Measurements from ENCODE around the gene SUSD6.
A peak's percentile ranks its signal among the peaks of the same experiment; 100 is the strongest.

Gene SUSD6, protein sequence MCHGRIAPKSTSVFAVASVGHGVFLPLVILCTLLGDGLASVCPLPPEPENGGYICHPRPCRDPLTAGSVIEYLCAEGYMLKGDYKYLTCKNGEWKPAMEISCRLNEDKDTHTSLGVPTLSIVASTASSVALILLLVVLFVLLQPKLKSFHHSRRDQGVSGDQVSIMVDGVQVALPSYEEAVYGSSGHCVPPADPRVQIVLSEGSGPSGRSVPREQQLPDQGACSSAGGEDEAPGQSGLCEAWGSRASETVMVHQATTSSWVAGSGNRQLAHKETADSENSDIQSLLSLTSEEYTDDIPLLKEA

DNA sequence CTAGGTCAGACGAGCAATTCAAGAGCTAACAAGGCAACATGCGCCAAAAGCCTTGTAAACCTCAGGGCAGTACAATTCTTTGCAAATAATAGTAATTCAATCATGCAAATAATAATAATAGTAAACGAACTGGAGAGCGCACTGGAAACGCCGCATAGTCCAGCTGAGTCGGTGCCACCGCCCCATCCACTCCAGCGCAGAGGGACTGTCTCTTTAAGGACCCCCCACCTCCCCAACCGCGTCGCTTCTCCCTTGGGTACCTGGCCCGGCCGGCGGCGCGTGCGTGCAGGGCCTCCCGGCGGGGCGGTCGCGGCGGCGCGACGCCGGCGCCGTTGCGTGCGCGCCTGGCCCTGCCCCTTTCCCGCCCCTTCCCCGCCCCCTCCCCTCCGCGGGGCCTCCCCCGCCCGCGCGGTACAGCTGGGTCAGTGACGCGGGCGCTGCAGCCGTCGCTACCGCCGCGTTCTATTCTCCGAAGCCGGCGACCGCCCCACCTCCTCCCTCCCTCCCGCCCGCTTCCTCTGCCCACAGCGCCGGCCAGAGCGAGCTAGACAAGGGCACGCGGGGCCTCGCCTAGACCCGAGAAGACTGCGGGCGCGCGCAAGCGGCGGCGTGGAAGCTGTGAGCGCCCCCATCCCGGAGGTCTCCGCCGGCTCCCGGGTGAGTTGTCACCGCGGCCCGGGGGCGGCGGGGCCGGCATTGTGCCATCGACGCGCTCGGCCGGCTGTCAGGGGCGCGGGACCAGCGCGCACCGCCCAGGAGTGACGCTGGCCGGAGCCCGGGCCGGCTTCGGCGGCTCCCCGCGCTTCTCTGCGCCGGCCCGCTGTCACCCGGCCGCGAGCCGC lies at the start of gene SUSD6:
TSS of gene SUSD6 (plus strand) at position 425 of the 842 bp plus-strand sequence. CDS start 46,997 bp downstream, outside the sequence.
- peak; percentile 38 for DNase-seq (ENCODE audit: low read depth, low spot score)

GRCh38 chr14:69561893-69562292 lies 49.5 kb upstream of the SUSD6 start:
- DNase-seq (ENCODE audit: low read depth, low spot score), result no peak

GRCh38 chr14:69567563-69567962 lies 43.8 kb upstream of the SUSD6 start:
- DNase-seq (ENCODE audit: low read depth, low spot score), result no peak

GRCh38 chr14:69569859-69570258 lies 41.5 kb upstream of the SUSD6 start:
- no peak for DNase-seq (ENCODE audit: low read depth, low spot score)

GRCh38 chr14:69570836-69571330 lies 40.5 kb upstream of the SUSD6 start:
- no peak for DNase-seq (ENCODE audit: low read depth, low spot score)

DNA sequence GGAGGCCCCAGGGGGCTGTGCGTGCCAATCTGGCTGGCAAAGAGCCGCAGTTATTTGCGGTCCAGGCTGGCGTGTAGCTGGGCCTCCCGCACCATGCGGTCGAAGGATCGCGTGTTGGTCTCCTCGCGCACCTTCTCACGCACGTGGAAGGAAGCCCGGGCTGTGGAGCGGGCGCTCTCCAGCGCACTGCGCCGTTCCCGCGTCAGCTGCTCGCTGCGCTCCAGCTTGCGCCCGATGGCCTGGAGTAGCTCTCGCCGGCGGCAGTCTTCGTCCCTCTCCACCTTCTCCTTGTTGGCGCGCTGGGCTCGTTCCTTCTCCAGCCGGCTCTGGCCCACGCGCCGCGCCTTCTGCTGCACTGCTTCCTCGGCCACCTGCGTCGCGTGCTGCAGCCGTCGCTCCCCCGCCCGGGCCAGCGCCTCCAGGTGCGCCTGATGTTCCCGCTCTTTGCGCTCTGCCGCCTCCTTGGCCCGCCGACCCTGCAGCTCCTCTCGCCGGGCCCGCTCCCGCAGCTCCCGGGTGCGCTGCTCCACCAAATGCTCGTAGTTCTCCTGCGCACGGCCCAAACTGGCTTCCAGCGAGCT lies 39.9 kb upstream of the SUSD6 start:
- DNase-seq (ENCODE audit: low read depth, low spot score), result no peak

DNA sequence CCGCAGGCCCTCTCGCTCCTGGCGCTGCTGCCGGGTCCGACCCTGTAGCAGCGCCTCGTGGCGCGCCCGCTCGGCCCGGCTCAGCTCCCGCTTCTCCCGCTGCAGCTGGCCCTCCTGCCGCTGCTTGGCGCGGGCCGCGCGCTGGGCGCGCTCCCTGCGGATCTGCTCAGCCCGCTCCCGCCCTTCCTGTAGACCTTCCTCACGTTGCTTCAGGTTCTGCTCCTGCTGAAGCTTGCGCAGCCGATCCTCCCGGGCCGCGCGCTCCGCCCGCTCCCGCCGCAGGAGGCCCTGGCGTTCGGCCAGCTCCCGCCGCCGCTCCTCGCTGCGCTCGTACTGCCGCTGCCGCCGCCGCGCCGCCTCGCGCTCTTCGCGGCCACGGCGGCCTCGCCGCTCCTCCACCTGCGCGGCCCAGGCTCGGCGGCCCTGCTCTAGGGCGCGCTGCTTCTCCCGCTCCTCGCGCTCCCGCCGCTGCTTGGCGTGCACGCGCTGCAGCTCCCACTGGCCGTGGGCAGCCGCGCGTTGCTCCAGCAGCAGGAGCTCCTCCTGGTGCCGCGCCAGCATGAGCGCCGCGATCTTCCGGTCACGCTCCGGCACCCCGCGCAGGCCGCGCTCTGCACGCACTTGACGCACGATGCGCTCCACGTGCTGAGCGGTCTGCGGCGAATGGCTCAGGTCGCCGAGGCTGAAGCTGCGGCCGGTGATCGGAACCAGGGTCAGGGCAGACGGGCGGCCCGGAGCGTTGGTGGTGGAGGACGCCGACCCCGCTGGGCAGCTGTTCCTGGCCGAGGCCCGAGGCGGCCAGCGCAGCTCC lies 39.2 kb upstream of the SUSD6 start:
- DNase-seq (ENCODE audit: low read depth, low spot score), result no peak

DNA sequence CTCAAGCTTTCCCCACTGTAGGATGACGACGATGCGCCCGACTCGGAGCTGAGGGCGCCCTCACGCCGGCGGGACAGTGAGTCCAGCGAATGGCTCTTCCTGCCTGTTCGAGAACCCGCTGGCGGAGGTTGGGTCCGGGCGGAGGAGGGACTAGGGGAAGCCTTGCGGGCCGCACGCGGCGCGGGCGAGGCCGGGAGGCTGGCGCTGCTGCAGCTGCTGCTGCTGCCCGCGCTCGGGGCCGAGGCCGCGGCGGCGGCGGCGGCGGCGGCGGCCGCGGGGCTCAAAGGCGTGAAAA lies 38.6 kb upstream of the SUSD6 start:
- DNase-seq (ENCODE audit: low read depth, low spot score), result no peak

DNA sequence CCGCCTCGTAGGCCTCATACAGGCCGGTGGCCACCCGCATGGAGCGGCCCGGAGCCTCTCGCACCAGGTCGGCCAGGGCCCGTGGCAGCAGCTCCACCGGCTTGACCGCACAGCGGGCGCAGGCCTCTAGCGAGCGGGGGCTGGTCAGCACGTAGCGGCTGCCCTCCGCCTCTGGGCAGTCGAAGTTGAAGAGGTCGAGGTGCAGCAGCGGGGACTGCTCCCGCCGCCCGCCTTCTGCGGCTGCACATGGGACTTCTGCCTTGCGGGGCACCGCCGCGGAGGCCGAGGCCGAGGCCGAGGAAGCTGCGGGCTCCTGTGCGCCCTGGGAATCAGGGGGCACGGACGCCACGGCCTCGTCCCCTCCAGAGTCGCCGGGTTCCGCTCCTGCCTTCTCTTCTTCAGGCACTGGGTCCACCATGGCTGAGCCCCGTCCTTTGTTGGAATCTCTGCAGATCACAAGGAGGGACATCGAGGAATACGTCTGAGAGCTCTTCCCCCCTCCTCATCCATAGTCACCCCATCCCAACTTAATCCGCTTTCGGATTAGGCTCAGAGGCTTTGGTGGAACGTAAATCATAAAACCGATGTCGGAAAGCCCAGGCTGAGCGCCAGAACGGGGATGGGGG lies 38.1 kb upstream of the SUSD6 start:
- DNase-seq (ENCODE audit: low read depth, low spot score), result no peak

DNA sequence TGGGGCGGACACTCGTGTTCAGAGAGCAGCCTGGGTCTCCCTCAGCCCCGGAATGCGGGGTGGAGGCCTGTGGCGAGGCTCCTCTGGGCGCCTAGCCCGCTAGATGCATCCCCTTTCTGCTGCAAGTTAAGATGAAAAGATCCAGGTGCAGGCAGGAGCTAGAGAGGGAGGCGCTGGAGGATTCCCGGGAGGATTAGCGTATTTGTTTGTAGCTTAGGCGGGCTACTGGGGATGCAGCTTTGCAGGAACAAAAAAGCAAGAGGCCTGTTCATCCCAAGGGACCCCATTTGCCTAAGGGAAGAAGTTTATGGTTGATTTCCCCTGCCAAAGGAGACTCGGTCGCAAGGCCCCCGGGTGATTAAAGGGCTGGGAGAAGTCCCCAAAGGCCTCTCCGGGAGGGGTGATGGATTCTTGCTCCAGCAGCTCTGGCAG lies 37.5 kb upstream of the SUSD6 start:
- DNase-seq (ENCODE audit: low read depth, low spot score), result no peak

DNA sequence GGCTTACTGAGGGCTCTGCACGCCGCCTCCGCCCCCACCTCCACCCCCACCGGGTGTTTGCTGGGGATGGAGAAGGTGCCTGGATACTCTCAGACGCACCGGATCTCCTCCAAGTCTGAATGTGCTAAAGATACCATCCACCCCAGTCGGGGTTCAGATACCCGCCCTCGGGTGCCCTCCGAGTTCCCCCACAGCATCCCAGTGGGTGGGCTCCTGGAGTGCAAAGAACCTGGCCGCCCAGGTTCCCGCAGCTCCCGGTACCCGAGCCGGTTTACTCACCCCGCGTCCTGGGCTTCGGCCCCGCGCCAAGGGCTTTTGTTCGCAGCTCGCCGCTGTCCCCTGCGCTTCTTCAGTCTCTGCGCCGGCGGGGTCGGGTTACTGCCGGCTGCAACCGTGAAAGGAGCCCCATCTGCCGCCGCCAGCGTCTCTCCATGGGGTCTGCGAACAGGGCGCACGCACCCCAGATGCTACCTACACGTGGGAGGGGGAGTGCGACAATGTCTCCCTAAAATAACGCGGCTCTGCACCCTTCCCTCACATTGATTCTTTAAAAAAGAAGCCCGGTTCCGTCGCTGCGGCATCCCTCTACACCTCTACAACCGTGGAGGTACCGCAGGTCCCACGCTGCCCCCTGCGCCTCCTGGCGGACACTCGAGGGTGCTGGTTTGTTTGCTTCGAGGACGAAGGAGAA lies 37.0 kb upstream of the SUSD6 start, which contains the start of gene CCDC177:
TSS of gene CCDC177 (minus strand) at position 609 of the 691 bp plus-strand sequence. CDS start 1,249 bp downstream, outside the sequence.
- no peak for DNase-seq (ENCODE audit: low read depth, low spot score)

- no peak for DNase-seq (ENCODE audit: low read depth, low spot score)
Observed at GRCh38 chr14:69574954-69575295, 36.5 kb upstream of the SUSD6 start.

DNA sequence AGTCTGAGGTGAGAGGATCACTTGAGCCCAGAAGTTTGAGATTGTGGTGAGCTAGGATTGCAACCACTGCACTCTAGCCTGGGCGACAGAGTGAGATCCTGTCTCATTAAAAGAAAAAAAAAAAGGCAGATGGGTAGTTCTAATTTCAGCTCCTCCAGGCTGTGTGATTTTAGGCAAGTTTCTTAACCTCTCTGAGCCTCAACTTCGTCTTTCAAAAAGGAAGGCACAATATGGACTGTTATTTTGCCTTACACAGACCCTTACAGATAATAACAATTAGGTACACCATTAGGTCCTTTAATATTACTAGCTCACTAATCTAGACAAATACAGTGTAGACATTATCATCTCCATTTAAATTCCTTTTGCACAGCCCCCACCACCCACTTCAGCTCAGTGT lies 31.9 kb upstream of the SUSD6 start:
- no peak for DNase-seq (ENCODE audit: low read depth, low spot score)

DNA sequence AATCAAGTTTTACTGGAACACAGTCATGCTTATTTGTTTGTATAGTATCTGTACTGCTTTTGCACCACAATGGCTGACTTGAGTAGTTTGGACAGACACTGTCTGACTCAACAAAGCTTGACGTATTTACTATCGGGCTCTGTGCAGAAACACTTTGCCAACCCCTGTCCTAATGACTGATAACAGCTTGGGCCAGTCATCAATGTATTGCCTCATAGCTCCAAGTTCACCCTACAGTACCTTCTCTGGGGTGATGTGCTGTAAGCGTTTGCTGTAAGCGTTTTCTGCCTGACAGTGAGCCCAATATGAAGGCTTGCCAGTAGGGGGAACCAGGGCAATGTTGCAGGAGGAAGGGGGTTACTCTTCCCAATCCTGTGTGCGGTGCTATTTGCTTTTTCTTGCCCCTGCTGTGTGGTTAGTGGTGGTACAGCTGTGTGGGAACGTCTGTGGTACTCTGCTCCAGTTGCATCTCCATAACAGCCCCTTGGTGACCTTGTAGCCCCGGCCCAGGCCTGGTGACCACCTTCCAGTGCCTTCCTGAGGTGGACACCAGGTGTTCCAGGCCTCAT lies 31.3 kb upstream of the SUSD6 start:
- DNase-seq (ENCODE audit: low read depth, low spot score), result no peak

DNA sequence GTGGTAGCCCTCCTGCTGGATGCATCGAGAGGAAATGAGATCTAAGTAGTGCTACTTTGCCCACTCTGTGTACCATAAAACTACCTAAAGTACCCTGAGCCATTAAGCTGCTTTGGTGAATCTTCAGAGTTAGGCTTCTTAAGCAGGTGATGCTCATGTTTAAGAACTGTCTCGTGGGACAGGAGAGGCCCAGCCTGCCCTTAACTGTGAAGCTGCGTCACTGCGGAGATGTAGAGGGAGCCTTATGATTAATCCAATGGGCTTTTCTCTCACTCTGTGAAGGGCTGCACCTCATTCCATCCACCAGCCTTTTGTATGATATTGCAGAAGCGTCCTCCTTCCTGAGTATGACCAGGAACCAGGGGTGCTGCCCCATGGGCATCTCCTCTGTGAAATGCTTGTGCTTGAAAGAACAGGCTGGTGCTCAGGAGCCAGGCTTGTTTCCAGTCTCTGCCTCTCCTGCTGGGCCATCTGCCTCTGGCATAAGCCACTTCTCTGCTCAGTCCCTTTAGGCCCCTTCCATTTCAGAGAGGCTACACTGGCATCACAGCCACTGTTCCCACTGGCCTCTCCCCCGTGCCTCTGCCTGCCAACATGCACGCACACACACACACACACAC lies 30.0 kb upstream of the SUSD6 start:
- DNase-seq (ENCODE audit: low read depth, low spot score), result no peak

DNA sequence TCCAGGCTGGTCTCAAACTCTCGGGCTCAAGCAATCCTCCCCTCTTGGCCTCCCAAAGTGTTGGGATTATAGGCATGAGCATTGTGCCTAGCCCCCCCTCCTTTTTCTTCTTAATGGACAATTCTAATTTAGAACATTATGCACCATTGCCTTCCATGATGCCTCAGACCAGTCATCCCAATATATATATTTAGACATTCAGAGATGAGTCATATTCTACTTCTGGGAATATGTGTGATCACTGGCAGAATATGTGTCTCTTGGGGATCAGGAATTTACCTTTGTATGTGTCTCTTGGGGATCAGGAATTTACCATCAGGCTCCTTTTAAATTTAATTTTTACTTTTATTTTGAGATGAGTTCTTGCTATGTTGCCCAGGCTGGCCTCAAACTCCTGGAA lies 29.2 kb upstream of the SUSD6 start:
- DNase-seq (ENCODE audit: low read depth, low spot score), result no peak

- no peak for DNase-seq (ENCODE audit: low read depth, low spot score)
Observed at GRCh38 chr14:69582829-69583228, 28.6 kb upstream of the SUSD6 start.

DNA sequence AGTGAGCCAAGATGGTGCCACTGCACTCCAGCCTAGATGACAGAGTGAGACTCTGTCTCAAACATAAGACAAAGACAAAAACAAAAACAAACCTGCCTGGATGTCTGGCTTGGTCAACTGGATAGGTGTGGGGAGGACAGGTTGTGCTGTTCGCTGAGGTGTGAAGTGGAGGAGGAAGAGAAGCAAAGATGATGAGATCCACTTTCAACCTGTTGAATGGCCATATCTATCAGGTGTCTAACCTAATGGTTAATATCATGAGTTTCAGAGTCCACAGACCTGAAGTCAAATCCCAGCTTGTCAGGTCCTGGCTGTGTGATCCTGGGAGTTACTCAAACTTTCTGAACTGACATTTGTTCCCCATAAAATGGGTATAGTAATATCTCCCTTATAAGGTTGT lies 27.0 kb upstream of the SUSD6 start:
- DNase-seq (ENCODE audit: low read depth, low spot score), result no peak

DNA sequence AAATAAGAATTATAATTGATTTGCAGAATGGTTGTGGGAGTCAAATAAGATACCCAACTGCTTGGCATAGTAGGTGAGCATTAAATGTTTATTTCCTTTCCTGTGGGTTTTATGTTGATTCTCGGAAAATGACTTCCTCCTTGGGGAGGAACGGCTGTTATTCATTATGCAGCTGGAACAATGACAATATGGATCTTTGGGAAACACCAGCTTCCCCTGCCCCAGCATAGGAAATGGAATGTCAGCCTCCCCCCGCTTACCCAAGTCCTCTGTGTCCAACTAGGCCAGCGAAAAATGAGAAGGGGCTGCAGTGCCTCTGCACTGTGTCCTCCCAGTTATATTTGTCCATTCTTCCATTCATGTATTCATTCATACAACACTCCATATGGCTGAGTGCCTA lies 25.0 kb upstream of the SUSD6 start:
- DNase-seq (ENCODE audit: low read depth, low spot score), result no peak

GRCh38 chr14:69587389-69587788 lies 24.0 kb upstream of the SUSD6 start:
- no peak for DNase-seq (ENCODE audit: low read depth, low spot score)

All from brain pericyte (primary cell).